GM20000 (cell line): ENCODE measurements around the gene AFTPH.

Experiments
- DNase-seq: peaks from one replicate; pipeline ENCODE4 v3.0.0; 2012; ENCODE audit warnings: low spot score
- TF ChIP-seq, protein P1 (sequence below): IDR thresholded peaks from 2 replicates; pipeline ENCODE4 v1.5.1; 2012; ENCODE audit warnings: mild to moderate bottlenecking, control low read depth; ENCODE audit errors: extremely low read depth, missing control alignments

Gene AFTPH

DNA sequence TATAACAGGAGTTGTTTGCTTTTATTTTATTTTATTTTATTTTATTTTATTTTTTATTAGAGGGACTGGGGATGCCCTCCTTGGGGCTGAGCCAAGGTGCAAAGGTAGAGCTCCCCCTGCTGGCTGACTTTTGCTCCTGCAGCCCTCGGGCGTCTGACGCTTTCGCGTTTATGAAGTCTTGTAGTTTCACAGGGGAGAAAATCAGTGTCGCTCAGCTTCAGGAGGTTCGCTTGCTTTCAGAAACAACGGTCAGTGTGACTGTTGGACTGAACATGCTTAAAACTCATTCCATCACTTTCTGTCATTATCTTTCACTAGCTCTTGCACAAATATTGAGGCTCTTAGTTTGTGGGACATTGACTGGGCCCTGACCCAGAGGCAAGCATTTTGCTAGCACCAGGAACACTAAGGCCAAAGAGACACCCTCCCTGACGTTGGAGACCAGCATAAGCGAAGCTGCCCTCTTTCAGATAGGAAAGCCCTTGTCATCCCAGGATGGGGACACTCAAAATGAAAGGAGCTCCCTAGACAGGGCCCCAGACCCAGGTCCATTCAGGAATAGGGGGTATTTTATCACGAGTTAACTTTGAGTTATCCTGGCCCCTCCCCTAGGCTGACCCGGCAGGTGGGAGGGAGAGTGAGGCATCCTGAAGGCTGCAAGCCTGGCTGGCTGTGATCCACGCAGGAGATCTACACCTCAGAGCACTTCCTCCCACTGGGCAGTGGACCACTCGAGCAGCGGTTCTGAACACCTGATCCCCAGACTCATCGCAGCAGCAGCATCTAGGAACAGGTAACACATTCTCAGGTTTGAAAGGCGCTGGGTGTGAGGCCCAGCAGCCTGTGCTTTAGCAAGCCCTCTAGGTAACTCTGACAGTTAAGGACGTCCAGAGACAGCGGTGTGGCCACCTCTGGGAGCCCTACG lies 35.8 kb upstream of the AFTPH start:
- TF ChIP-seq, protein P1, sequence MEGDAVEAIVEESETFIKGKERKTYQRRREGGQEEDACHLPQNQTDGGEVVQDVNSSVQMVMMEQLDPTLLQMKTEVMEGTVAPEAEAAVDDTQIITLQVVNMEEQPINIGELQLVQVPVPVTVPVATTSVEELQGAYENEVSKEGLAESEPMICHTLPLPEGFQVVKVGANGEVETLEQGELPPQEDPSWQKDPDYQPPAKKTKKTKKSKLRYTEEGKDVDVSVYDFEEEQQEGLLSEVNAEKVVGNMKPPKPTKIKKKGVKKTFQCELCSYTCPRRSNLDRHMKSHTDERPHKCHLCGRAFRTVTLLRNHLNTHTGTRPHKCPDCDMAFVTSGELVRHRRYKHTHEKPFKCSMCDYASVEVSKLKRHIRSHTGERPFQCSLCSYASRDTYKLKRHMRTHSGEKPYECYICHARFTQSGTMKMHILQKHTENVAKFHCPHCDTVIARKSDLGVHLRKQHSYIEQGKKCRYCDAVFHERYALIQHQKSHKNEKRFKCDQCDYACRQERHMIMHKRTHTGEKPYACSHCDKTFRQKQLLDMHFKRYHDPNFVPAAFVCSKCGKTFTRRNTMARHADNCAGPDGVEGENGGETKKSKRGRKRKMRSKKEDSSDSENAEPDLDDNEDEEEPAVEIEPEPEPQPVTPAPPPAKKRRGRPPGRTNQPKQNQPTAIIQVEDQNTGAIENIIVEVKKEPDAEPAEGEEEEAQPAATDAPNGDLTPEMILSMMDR = peak; percentile 79
- peak; percentile 71 for DNase-seq

DNA sequence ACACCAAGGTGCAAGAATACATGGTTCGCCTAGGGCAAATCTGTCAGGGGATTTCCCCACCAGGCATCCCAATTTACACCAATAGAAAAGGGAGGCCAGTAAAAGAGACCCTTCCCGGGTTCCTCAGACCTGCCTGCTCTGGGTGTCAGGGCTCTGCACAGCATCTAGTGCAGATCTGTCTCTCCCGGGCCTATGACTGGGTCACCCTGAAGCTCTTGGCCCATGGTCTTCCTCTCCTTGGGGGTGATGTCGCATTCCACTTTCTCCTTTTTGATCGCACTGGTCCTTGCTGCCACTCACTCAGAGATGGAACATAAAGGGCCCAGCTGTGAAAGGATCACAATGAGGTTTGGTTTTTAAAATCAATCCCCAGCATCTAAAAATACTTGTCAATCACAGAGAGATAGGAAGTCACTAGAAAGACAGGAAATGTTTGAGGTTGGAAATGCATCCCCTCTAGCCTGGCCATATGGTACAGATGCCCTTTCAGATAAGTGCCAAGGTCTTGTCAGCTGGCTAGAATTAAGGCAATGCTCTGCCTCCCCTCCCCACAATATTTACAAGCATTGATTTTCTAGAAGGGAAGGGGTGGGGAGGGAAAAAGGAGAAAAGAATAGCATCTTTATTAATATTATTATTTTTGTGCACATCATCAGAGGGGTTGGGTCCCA lies 34.9 kb upstream of the AFTPH start:
- DNase-seq = no peak
- TF ChIP-seq, protein P1 = no peak

DNA sequence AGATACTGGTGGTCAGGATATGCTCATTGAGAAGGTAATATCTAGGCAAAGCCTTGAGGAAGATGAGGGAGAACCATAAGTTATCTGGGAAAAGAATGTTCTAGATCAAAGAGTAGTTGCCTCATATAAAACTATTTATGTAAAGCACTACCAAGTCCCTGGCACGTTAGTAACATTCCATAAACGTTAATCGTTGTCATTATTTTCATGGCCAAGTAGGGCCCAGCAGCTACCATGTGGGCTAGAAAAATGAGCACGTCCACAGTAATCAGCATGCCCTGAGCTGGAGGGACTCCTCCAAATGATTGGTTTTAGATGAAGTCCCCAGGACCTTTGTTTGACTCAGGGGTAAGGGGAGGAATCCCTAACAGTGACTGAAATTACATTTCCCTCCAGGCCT lies 32.7 kb upstream of the AFTPH start:
- DNase-seq = no peak
- TF ChIP-seq, protein P1 = no peak

DNA sequence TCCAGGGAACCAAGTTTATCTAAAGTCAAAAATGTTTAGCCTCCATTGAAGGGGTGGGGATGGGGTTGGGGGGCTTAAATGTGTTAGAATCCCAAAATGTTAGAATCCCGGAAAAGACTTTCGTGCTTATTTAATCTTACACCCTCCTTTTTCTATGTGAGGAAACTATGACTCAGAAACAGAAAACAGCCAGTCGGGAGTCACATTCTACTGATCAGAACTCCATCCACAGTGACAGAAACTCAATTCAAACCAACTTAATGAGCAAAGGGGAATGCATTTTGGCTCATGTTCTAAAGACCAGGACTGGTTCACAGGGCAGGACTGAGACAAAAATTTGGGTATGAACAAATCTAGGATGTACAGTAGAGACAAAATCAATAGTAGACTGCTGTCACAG lies 31.9 kb upstream of the AFTPH start:
- TF ChIP-seq, protein P1 = no peak
- DNase-seq = no peak

DNA sequence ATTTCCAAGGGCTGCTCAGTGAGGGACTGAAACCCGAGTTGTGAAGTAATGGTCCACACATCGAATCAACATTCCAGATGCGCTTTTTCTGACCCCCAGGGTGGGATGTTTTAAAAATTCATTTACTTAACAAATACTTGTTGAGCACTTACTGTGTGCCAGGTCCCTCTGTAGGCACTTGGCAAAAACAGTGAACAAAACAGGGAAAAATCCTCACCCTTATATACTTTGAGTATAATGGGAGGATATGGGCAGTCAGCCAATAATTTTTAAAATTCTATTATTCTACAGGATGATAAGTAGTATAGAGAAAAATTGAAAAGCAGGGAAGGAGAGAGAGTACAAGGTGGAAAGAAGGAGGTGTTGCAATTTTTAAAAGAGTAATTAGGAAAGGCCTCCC lies 31.3 kb upstream of the AFTPH start:
- no peak for DNase-seq
- TF ChIP-seq, protein P1 = no peak

DNA sequence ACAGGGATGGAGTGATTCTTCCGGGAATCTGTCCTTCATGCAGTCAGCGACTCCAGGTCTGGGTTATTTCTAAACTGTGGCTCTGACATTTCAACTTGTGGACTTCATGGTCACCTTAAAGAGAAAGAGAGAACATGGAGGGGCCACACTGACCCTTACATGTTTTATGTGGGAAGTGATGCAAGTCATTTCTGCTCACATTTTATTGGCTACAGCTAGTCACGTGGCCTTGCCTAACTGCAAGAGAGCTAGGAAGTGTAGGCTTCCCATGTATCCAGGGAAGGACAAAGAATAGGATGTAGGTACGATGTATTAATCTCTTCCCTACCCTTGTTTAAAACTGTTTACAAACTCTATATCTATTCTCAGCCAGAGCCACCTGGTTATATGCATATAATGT lies 30.3 kb upstream of the AFTPH start:
- TF ChIP-seq, protein P1 = no peak
- DNase-seq = no peak

DNA sequence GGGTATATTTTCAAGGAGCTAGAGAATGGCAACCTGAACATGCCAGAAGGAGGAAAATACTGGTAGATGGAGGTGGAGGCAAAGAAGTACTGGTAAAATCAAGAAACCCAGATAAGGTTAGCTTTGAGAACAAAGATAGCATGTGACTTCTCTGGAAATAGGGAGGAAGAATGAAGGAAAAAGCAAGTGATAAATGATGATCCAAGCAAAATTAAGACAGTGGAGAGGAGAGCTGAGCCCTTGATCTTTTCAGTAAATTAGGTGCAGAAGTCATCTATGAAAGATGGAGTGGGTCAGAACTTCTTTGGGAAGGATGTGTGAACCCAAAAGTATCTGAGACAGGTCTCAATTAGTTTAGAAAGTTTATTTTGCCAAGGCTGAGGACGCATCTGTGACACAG lies 25.7 kb upstream of the AFTPH start:
- TF ChIP-seq, protein P1 = no peak
- DNase-seq = no peak
